22Rv1 (cell line): Measurements from ENCODE around the gene SEC14L3.

ENCODE experiments used
- H3K27ac ChIP-seq: fragments of 450-650 bp; 2 replicates; pipeline ENCODE4 v1.5.1; 2017
- CTCF ChIP-seq: fragments of 450-650 bp; IDR thresholded peaks from 2 replicates; pipeline ENCODE4 v1.5.1; 2017; ENCODE audit warnings: mild to moderate bottlenecking
- ZFX ChIP-seq: fragments of 450-650 bp; IDR thresholded peaks from 2 replicates; pipeline ENCODE4 v1.6.1; 2017; ENCODE audit warnings: antibody characterized with exemption, borderline replicate concordance

Gene SEC14L3

DNA sequence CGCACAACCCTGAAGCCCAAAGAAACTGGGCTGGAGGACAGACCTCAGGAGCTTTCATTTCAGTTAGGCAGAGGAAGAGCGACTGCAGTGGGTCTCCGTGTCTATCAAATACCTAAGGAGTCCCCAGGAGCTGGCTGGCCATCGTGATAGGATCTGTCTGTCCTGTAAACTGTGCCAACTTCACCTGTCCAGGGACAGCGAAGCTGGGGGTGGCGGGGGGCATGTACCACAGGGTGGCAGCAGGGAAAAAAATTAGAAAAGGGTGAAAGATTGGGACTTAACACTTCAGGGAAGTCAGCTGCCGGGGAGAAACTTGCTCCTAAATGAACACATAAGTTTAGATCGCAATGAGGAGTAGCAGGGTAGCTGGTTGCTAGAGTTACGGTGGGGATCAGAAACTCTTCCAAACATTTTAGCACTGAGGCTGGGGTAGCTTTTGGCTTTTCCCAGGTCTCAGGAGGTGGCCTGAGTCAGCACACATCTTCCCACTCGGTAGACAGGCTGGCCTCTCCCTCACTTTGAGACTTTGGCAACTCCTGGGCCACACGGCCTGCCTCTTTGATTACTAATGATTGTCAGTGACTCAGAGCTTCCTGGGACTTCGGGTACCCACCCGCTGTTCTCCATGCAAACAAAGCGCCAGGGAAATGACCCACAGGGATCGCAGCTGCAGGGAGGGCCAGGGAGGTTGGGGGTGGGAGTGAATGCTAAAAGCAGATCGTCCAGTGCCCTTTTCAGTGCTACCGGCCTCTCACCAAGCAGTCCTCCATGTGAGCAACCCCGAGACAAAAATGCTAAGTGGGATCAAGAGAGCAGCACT, 49.1 kb downstream of the SEC14L3 start:
- peak overlapping the region; percentile 98 for H3K27ac ChIP-seq
- no peak for TF ChIP-seq CTCF
- no peak for TF ChIP-seq ZFX

GRCh38 chr22:30421695-30422480, 49.9 kb downstream of the SEC14L3 start:
- no peak for TF ChIP-seq ZFX
- no peak for TF ChIP-seq CTCF
- H3K27ac ChIP-seq, result peak overlapping the region; percentile 98

DNA sequence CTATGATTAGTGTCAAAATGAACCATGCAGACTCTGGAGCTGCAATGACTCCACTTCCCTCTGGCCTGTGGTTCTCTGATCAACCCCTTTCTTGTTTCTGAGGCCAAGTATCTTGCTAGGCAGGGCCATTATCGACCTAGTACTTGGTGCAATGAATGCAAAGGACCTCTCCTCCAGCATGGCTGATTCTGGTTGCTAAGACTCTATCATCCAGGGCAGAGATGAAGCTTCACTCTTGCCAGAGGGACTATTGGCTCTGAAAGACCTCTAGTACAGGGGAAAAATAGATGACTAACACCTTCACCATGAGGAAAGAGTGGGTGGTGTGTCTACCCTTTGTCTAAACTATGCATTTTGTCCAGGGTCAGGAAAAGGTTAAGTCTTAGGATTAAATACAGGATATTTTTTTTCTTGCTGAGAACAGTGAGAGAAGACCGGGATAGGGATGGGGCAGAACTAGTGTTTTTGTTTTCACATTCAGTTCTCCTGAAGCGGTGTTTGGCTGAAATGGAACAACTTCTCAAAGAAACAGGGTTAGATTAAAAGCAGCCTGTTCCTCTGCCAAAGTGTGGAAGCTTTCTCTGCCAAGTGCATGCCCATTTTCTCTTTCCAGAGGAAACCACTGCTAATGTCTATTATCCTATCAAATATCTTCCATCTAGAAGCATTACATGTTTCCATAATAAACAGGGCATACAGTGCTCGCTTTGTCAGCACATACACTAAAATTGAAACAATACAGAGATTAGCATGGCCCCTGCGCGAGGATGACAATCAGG, 51.3 kb downstream of the SEC14L3 start:
- TF ChIP-seq ZFX (no peak), CTCF (no peak)
- peak overlapping the region; percentile 98 for H3K27ac ChIP-seq

DNA sequence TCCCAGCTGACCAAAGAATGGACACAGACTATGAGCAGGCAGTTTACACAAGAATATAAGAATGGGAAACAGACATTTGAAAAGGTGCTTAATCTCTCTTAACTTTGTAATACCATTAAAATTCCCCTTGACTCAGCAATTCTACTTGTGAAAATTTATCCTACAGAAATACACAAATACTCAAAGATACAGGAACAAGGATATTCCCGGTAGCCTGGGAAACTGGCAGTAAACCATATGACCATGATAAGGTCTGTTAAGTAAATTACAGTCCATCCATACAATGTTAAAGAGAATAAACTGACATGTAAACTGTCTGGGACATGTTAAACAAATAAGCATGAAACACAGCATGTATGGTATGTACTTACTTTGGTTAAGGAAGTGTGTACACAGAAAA, 55.0 kb downstream of the SEC14L3 start:
- TF ChIP-seq CTCF (no peak), ZFX (no peak)
- no peak overlapping the region for H3K27ac ChIP-seq

DNA sequence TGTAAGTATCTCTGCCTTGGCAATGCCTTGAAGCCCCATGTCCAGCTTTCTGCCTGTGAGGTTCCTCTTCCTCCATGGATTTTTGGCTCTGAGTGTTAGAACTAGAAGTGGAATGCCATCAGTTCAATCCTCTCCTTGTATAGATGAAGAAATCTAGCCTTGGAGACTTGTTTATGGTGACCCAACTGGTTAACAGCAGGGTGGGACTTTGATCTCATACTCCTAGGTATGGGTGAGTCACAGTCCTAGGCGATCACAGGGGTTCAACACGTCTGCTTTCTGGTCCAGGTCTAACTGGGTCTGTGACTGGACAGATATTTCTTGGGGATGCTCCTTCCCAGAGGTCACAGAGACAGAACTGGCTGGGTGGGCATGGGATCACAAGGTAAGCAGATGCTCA, 55.4 kb downstream of the SEC14L3 start:
- no peak overlapping the region for H3K27ac ChIP-seq
- TF ChIP-seq ZFX (no peak), CTCF (no peak)

DNA sequence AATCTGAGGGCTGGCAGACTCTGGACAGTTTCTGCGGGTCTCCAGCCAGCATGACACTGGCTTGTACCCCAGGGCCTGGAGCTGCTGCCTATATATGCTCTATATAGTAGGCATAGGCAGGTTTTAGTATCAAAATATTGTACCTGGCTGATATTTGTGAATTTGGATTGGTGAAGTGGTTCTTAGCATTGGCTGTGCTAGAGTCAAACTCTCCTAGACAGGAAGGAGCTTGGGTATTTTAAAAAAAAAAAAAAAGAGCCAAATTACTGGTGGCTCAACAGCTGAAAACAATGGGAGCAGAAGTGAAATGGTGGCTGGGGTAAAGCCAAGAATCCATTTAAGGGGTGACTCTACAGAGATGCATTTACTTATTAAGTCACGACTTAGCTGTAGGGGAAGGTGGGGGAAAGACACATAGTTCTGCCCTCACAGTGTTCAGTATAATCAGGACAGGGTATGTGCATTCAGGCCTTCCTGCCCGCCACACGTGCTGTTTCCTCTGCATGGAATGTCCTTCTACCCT, 57.2 kb downstream of the SEC14L3 start:
- TF ChIP-seq CTCF (no peak), ZFX (no peak)
- H3K27ac ChIP-seq, result no peak overlapping the region
